ENCODE results near the gene MGAM2. TPM values are rescaled to one million over a fixed set of nuclear protein-coding genes. Genes with fewer than 3 reads are reported as not detected.

Gene MGAM2
- total and polyA plus RNA-seq, 10 of the 15 experiments (the other 5 are each of a cell fraction or from before 2014, with no cell fraction given), result 0.01 to 0.16 (median 0.03) TPM; not detected in 6

GRCh38 chr7:142177869-142178268 is 66.4 kb downstream of the MGAM2 start:
- no TSS peak for BruUV-seq (replicated peaks)
- no peaks in the 10 kb centered on the region for H3K9me3 ChIP-seq (replicated peaks; ENCODE audit: control insufficient read depth, insufficient read depth, low read length)
- ChIA-PET POLR2A (no interaction called here), SMC1A (ENCODE audit: uncharacterized antibody, unreplicated experiment) (no interaction called here), RAD21 (ENCODE audit: unreplicated experiment) (no interaction called here), CTCF (no interaction called here)
- no peak overlapping the region for H3K4me2 ChIP-seq (ENCODE audit: control insufficient read depth, insufficient read depth)
- H3K36me3 ChIP-seq (ENCODE audit: control insufficient read depth in 2 of 2, insufficient read depth in 2 of 2, low read length in 1 of 2), result no peaks in the 10 kb centered on the region
- no peak overlapping the region for H2AFZ ChIP-seq (ENCODE audit: control insufficient read depth, low read depth, low read length)
- H3K27me3 ChIP-seq (replicated peaks in 1 of 2; ENCODE audit: control insufficient read depth in 2 of 2, insufficient read depth in 2 of 2, low read length in 1 of 2), result no peaks in the 10 kb centered on the region; a peak in 1 of 4 replicates
- TF ChIP-seq CHD2 (IDR thresholded peaks at IDR 0.05; ENCODE audit: borderline replicate concordance, low read depth, low read length) (no peak), ZBTB4 (CRISPR knock-in tag; IDR thresholded peaks at IDR 0.05) (no peak), SMC3 (IDR thresholded peaks at IDR 0.05; ENCODE audit: borderline replicate concordance, low read length) (no peak), GATAD2B (conservative IDR thresholded peaks at IDR 0.05; ENCODE audit: low read depth) (no peak), MEF2B (IDR thresholded peaks at IDR 0.05; ENCODE audit: partially characterized antibody, poor library complexity, severe bottlenecking) (no peak), ZNF24 (IDR thresholded peaks at IDR 0.05) (no peak), LARP7 (IDR thresholded peaks at IDR 0.05) (no peak), HDAC6 (IDR thresholded peaks at IDR 0.05; ENCODE audit: unreplicated experiment) (no peak), RAD21 (IDR thresholded peaks at IDR 0.05; ENCODE audit: insufficient read depth, low read depth, low read length) (no peak), KAT2A (conservative IDR thresholded peaks at IDR 0.05; ENCODE audit: control insufficient read depth, low read depth, low read length) (no peak), RUNX3 (IDR thresholded peaks at IDR 0.05; ENCODE audit: low read length) (no peak), E4F1 (IDR thresholded peaks at IDR 0.05; ENCODE audit: borderline replicate concordance, partially characterized antibody) (no peak), CUX1 (IDR thresholded peaks at IDR 0.05; ENCODE audit: insufficient replicate concordance, low read depth, low read length) (no peak), CBX5 (IDR thresholded peaks at IDR 0.05; ENCODE audit: low read depth) (no peak)
- no peaks in the 10 kb centered on the region for H4K20me1 ChIP-seq (ENCODE audit: control insufficient read depth, insufficient read depth)
- no peak overlapping the region for H3K4me3 ChIP-seq
- no peaks in the 10 kb centered on the region for H3K79me2 ChIP-seq (ENCODE audit: control insufficient read depth, insufficient read depth, low read length)
- no peaks in the 10 kb centered on the region for H3K4me1 ChIP-seq (ENCODE audit: control insufficient read depth, insufficient read depth, low read length)
- DNase-seq (ENCODE audit: low read depth, low spot score), result no peak
- in situ Hi-C loops (cut with MboI) (no loop called here), intact Hi-C loops (cut with micrococcal nuclease; ENCODE audit: unreplicated experiment) (no loop called here)
- no peak overlapping the region for H3K9ac ChIP-seq (ENCODE audit: control insufficient read depth, insufficient read depth, low read length)
- no peak for ATAC-seq
- H3K27ac ChIP-seq (ENCODE audit: control insufficient read depth, insufficient read depth), result no peak overlapping the region
- no peak for FAIRE-seq
